Measurements from ENCODE around the gene TPM3. TPM values are rescaled to one million over a fixed set of nuclear protein-coding genes. Genes with fewer than 3 reads are reported as not detected.
A peak's percentile ranks its signal among the peaks of the same experiment; 100 is the strongest.

The TPM3 gene
- total RNA-seq, 1 donor from 2014 or later, result 138 TPM

- no peaks in the 10 kb centered on the region for H3K9me3 ChIP-seq
- H3K4me1 ChIP-seq, result peaks cover 63% of the 10 kb centered on the region
- DNase-seq (ENCODE audit: extremely low spot score in 2 of 2), result no peak
- TF ChIP-seq, protein P1, sequence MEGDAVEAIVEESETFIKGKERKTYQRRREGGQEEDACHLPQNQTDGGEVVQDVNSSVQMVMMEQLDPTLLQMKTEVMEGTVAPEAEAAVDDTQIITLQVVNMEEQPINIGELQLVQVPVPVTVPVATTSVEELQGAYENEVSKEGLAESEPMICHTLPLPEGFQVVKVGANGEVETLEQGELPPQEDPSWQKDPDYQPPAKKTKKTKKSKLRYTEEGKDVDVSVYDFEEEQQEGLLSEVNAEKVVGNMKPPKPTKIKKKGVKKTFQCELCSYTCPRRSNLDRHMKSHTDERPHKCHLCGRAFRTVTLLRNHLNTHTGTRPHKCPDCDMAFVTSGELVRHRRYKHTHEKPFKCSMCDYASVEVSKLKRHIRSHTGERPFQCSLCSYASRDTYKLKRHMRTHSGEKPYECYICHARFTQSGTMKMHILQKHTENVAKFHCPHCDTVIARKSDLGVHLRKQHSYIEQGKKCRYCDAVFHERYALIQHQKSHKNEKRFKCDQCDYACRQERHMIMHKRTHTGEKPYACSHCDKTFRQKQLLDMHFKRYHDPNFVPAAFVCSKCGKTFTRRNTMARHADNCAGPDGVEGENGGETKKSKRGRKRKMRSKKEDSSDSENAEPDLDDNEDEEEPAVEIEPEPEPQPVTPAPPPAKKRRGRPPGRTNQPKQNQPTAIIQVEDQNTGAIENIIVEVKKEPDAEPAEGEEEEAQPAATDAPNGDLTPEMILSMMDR (IDR thresholded peaks at IDR 0.05), result no peak
- TF ChIP-seq POLR2A (IDR thresholded peaks at IDR 0.05) (no peak), POLR2AphosphoS5 (IDR thresholded peaks at IDR 0.05; ENCODE audit: insufficient read depth in 1 of 2, low read depth in 1 of 2) (no peak)
- H3K4me3 ChIP-seq, result peak overlapping the region in 1 of 2 donors; percentile 95
- intact Hi-C loops (cut with DNase I), result no loop called here
- H3K27ac ChIP-seq, result peak overlapping the region; percentile 100
- H3K36me3 ChIP-seq, result peaks cover 0 to 30% of the 10 kb centered on the region in 2 donors
- H3K27me3 ChIP-seq, result no peaks in the 10 kb centered on the region
Measured at GRCh38 chr1:154222518-154222917, 30.6 kb upstream of the TPM3 start.

DNA sequence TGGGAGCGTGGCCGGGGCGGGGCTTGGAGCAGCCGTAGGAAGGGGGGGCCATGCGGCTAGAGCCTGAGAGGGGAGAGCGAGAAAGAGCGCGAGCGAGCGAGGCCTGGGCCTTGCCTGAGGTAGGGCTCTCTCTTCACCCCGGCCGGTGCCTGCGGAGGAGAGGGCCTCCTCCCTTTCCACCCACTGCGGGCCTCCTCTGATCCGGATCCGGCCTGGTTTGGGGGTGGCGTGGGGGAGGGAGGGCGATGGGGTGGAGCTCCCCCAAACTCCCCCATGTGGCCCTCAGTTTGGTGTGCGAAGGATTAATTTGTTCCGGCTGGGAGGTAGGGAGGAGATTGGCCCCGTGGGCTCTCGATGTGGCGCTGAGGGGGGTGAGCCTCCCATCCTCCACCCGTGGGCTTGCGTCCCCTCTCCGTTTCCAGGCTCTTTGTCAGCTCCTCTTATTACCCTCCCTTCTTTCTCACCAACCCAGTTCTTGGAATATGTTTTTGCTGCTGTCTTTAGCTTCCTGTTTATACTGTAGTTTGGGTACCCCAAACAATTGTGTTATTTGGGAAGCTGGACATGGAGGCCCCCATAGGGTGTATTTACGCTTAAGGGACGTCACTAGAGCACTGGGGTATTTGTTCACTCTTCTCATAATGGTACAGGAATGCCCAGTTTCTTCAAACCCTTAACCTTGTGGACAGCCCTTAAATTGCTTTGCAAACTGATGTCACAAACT, 29.5 kb upstream of the TPM3 start:
- intact Hi-C loops (cut with DNase I), result loop anchor here (2.0 kb wide), 1 partner anchor 39 kb away; no protein-coding TSS in a partner anchor
- Histone ChIP-seq H3K4me1 (peaks cover 65% of the 10 kb centered on the region), H3K4me3 (peak overlapping the region; percentile 67 to 95), H3K36me3 (peaks cover 0 to 31% of the 10 kb centered on the region in 2 donors), H3K9me3 (no peaks in the 10 kb centered on the region), H3K27ac (peak overlapping the region; percentile 100), H3K27me3 (no peaks in the 10 kb centered on the region)
- TF ChIP-seq POLR2A (IDR thresholded peaks at IDR 0.05), result no peak
- TF ChIP-seq, protein P1 (IDR thresholded peaks at IDR 0.05), result no peak
- no peak for TF ChIP-seq POLR2AphosphoS5 (IDR thresholded peaks at IDR 0.05; ENCODE audit: insufficient read depth in 1 of 2, low read depth in 1 of 2)
- peak in 1 of 2 donors; percentile 91 for DNase-seq (ENCODE audit: extremely low spot score in 2 of 2)

DNA sequence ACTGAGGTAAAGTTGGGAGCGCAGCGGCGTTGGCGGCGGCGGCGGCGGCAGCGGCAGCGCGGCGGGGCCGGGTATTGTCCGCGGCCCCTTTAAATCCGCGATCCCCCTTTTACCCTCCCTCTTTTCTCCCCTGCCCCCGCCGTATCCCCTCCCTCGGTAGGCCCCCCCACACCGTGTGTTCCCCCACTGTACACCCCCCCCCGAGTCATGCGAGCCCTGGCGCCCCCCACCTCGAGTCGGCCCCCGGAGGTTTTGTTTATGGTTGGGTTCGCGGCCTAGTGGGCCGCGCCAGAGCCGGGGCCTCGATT, 29.0 kb upstream of the TPM3 start:
- DNase-seq (ENCODE audit: extremely low spot score in 2 of 2), result no peak
- H3K4me1 ChIP-seq, result peaks cover 65% of the 10 kb centered on the region
- TF ChIP-seq POLR2A (IDR thresholded peaks at IDR 0.05) (peak in 1 of 2 donors; percentile 74), POLR2AphosphoS5 (IDR thresholded peaks at IDR 0.05; ENCODE audit: insufficient read depth in 1 of 2, low read depth in 1 of 2) (no peak)
- intact Hi-C loops (cut with DNase I), result loop anchor here (2.0 kb wide), 1 partner anchor 38 kb away; no protein-coding TSS in a partner anchor
- H3K36me3 ChIP-seq, result peaks cover 0 to 30% of the 10 kb centered on the region in 2 donors
- no peaks in the 10 kb centered on the region for H3K27me3 ChIP-seq
- peak overlapping the region; percentile 100 for H3K27ac ChIP-seq
- H3K4me3 ChIP-seq, result peak overlapping the region; percentile 67 to 95
- no peaks in the 10 kb centered on the region for H3K9me3 ChIP-seq

GRCh38 chr1:154220071-154220969, 28.4 kb upstream of the TPM3 start, which contains the start of gene UBAP2L:
Gene UBAP2L, plus strand, starts transcription at chr1:154220955. Its CDS starts 4,169 bp downstream, at chr1:154225124.
- no peaks in the 10 kb centered on the region for H3K27me3 ChIP-seq
- intact Hi-C loops (cut with DNase I), result loop anchor here (2.0 kb wide), 1 partner anchor 38 kb away; no protein-coding TSS in a partner anchor
- DNase-seq (ENCODE audit: extremely low spot score in 2 of 2), result peak; percentile 99 to 100
- TF ChIP-seq, protein P1 (IDR thresholded peaks at IDR 0.05), result no peak
- TF ChIP-seq POLR2A (IDR thresholded peaks at IDR 0.05) (peak in 1 of 2 donors; percentile 76), POLR2AphosphoS5 (IDR thresholded peaks at IDR 0.05; ENCODE audit: insufficient read depth in 1 of 2, low read depth in 1 of 2) (peak; percentile 98 to 100)
- H3K27ac ChIP-seq, result peak within 1 kb of the TSS; percentile 100
- H3K9me3 ChIP-seq, result no peaks in the 10 kb centered on the region
- peaks cover 65% of the 10 kb centered on the region for H3K4me1 ChIP-seq
- H3K36me3 ChIP-seq, result peaks cover 0 to 26% of the 10 kb centered on the region in 2 donors
- H3K4me3 ChIP-seq, result peak within 1 kb of the TSS; percentile 67 to 95

- Histone ChIP-seq H3K4me3 (peak overlapping the region; percentile 67 to 73), H3K27ac (peak overlapping the region; percentile 96), H3K27me3 (no peaks in the 10 kb centered on the region), H3K36me3 (peaks cover 0 to 25% of the 10 kb centered on the region in 2 donors), H3K4me1 (peaks cover 58% of the 10 kb centered on the region), H3K9me3 (no peaks in the 10 kb centered on the region)
- intact Hi-C loops (cut with DNase I), result no loop called here
- no peak for DNase-seq (ENCODE audit: extremely low spot score in 2 of 2)
- TF ChIP-seq POLR2AphosphoS5 (IDR thresholded peaks at IDR 0.05; ENCODE audit: insufficient read depth in 1 of 2, low read depth in 1 of 2) (no peak), POLR2A (IDR thresholded peaks at IDR 0.05) (no peak)
- TF ChIP-seq, protein P1 (IDR thresholded peaks at IDR 0.05), result no peak
Measured at GRCh38 chr1:154219541-154219940, 27.6 kb upstream of the TPM3 start.

Measured in vagina (tissue), 2 donors.